Panc1 (cell line): ENCODE data around the gene RNPS1. TPM values are rescaled to one million over a fixed set of nuclear protein-coding genes. Genes with fewer than 3 reads are reported as not detected.

Source experiments
- ATAC-seq: fragments of 200-7000 bp; cut with Tn5 transposase; 2 replicates; pipeline ENCODE4 v1.9.1; 2020; ENCODE audit warnings: mild to moderate bottlenecking, moderate library complexity
- BruUV-seq: library from RNA; stranded (reverse); fragments of 400-500 nt; replicated peaks from 2 replicates; lab custom pipeline; 2021; lab: Mats Ljungman, UMichigan
- CTCF ChIA-PET: fragments of 300-600 bp; sonication (Branson Sonifier 250); formaldehyde crosslinking; loops from one replicate; lab custom pipeline; 2022; ENCODE audit warnings: antibody characterized with exemption; lab: Charles Lee
- POLR2A ChIA-PET: fragments of 300-600 bp; sonication (Branson Sonifier 250); formaldehyde crosslinking; loops from one replicate; lab custom pipeline; 2022; ENCODE audit warnings: antibody characterized with exemption; lab: Charles Lee
- DNase-seq: peaks from one replicate; pipeline ENCODE4 v3.0.0-alpha.2; 2010; ENCODE audit warnings: low read depth, low spot score
- H3K27ac ChIP-seq: 2 replicates; pipeline ENCODE4 v1.5.1; 2011; ENCODE audit warnings: mild to moderate bottlenecking, low read length, inconsistent platforms
- H3K27me3 ChIP-seq: fragments of 200-500 bp; sonication (Bioruptor generic); 2 replicates; pipeline ENCODE4 v1.6.0; 2014; ENCODE audit warnings: low read length, inconsistent platforms; ENCODE audit not compliant: control insufficient read depth, insufficient read depth
- H3K36me3 ChIP-seq: fragments of 200-500 bp; sonication (Bioruptor generic); 2 replicates; pipeline ENCODE4 v1.5.1; 2014; ENCODE audit warnings: inconsistent platforms, mild to moderate bottlenecking, low read length, moderate library complexity; ENCODE audit not compliant: control insufficient read depth, insufficient read depth
- H3K4me1 ChIP-seq: 2 replicates; pipeline ENCODE4 v1.5.1; 2011; ENCODE audit warnings: inconsistent platforms, mild to moderate bottlenecking, low read length, moderate library complexity; ENCODE audit not compliant: control insufficient read depth, insufficient read depth
- H3K4me3 ChIP-seq, 2 experiments: 2 replicates each; pipeline ENCODE4 v1.5.1; 2011 to 2012; ENCODE audit warnings: low read depth in 2 of 2, low read length in 2 of 2, mild to moderate bottlenecking in 2 of 2, inconsistent platforms in 1 of 2, moderate library complexity in 1 of 2
- H3K9me3 ChIP-seq: fragments of 200-500 bp; sonication (Bioruptor generic); 2 replicates; pipeline ENCODE4 v1.5.1; 2014; ENCODE audit warnings: low read depth, mild to moderate bottlenecking, inconsistent platforms, low read length, moderate library complexity; ENCODE audit not compliant: control insufficient read depth, insufficient read depth
- CTCF ChIP-seq: fragments of 450-650 bp; IDR thresholded peaks from 2 replicates; pipeline ENCODE4 v1.5.1; 2017; ENCODE audit warnings: mild to moderate bottlenecking
- POLR2AphosphoS5 ChIP-seq: IDR thresholded peaks from 2 replicates; pipeline ENCODE4 v1.6.1; 2012; ENCODE audit warnings: mild to moderate bottlenecking, low read depth, low read length, moderate library complexity
- REST ChIP-seq, 2 experiments: IDR thresholded peaks; 2 replicates each; pipeline ENCODE4 v1.6.1; 2011 to 2012; ENCODE audit warnings: low read depth in 2 of 2, control low read depth in 1 of 2, low read length in 1 of 2, mild to moderate bottlenecking in 1 of 2, moderate library complexity in 1 of 2; ENCODE audit not compliant: insufficient read depth in 1 of 2
- SIN3A ChIP-seq: IDR thresholded peaks from 2 replicates; pipeline ENCODE4 v1.6.1; 2012; ENCODE audit warnings: low read depth, mild to moderate bottlenecking, low read length, moderate library complexity, borderline replicate concordance; ENCODE audit not compliant: insufficient read depth
- TCF7L2 ChIP-seq: IDR thresholded peaks from 2 replicates; pipeline ENCODE4 v1.6.1; 2011; ENCODE audit warnings: mild to moderate bottlenecking, low read depth, low read length, inconsistent platforms
- in situ Hi-C: cut with HindIII; loops from 2 replicates; pipeline ENCODE4 v1.10.0; 2016; ENCODE audit warnings: low sequenced_read_pairs, low pct_unique_long_range_greater_than_20kb
- intact Hi-C: fragments of 100-400 bp; cut with micrococcal nuclease; formaldehyde crosslinking; loops from one replicate; pipeline ENCODE4 v1.10.0; 2022; ENCODE audit not compliant: unreplicated experiment
- total RNA-seq: library from RNA; stranded (reverse); gene quantifications from one replicate; pipeline ENCODE4 v1.2.1, GENCODE V29; 2021; ENCODE audit not compliant: unreplicated experiment

Gene RNPS1
- total RNA-seq, 1 experiment from 2014 or later = 249 TPM

- POLR2A ChIA-PET = no interaction called here
- H3K4me3 ChIP-seq = peak overlapping the region; percentile 61 to 73
- intact Hi-C loops (no loop called here), in situ Hi-C loops (no loop called here)
- peak; percentile 22 for ATAC-seq
- BruUV-seq = no TSS peak
- H3K27me3 ChIP-seq = no peaks in the 10 kb centered on the region
- peaks cover 17% of the 10 kb centered on the region for H3K4me1 ChIP-seq
- DNase-seq = no peak
- CTCF ChIA-PET = no interaction called here
- no peaks in the 10 kb centered on the region; the same call in 1 of the 2 replicates for H3K36me3 ChIP-seq
- TF ChIP-seq SIN3A = no peak
- no peak for TF ChIP-seq CTCF
- TF ChIP-seq REST (IDR thresholded peaks at IDR 0.05; ENCODE audit: insufficient read depth in 1 of 2, low read depth in 2 of 2, low read length in 1 of 2) = no peak
- TF ChIP-seq POLR2AphosphoS5 = no peak
- TF ChIP-seq TCF7L2 = no peak
- no peaks in the 10 kb centered on the region for H3K9me3 ChIP-seq
- peak overlapping the region; percentile 91 for H3K27ac ChIP-seq
These were observed 62.0 kb downstream of the RNPS1 start for GRCh38 chr16:2205967-2206313.

GRCh38 chr16:2205104-2205966 is 62.6 kb downstream of the RNPS1 start, which contains the start of gene MLST8:
MLST8 (plus strand) TSS chr16:2205454; CDS start chr16:2206086, 632 bp downstream.
- Histone ChIP-seq H3K4me3 (peak within 1 kb of the TSS; percentile 61 to 73), H3K36me3 (no peaks in the 10 kb centered on the region; the same call in 1 of the 2 replicates), H3K27ac (peak within 1 kb of the TSS; percentile 93), H3K27me3 (no peaks in the 10 kb centered on the region), H3K9me3 (no peaks in the 10 kb centered on the region), H3K4me1 (peaks cover 11% of the 10 kb centered on the region)
- ChIA-PET POLR2A (interaction anchor here (0.6 kb wide), 1 partner anchor 24 kb away, joined by 5 read pairs; no protein-coding TSS in a partner anchor), CTCF (no interaction called here)
- ATAC-seq (peak; percentile 81), DNase-seq (no peak)
- BruUV-seq = no TSS peak
- intact Hi-C loops = no loop called here
- no peak for TF ChIP-seq REST (IDR thresholded peaks at IDR 0.05; ENCODE audit: insufficient read depth in 1 of 2, low read depth in 2 of 2, low read length in 1 of 2)
- TF ChIP-seq CTCF = no peak
- TF ChIP-seq SIN3A = 0 out of 2 replicates have a peak, but pooled peaks have one; percentile 55
- TF ChIP-seq POLR2AphosphoS5 = peak; percentile 90
- TF ChIP-seq TCF7L2 = 0 out of 2 replicates have a peak, but pooled peaks have one; percentile 14
- in situ Hi-C loops = no loop called here
